Pons (tissue), 1 donor: ENCODE measurements around the gene AGBL1.
"Not testable (repeated sequence)": the region's sequence is repeated elsewhere in the genome, so short reads cannot be mapped to it uniquely, and the experiment has no call there.

Experiments
- DNase-seq: peaks from one replicate; pipeline ENCODE4 v3.0.0-alpha.2; 2016; ENCODE audit warnings: low spot score

Gene AGBL1

DNA sequence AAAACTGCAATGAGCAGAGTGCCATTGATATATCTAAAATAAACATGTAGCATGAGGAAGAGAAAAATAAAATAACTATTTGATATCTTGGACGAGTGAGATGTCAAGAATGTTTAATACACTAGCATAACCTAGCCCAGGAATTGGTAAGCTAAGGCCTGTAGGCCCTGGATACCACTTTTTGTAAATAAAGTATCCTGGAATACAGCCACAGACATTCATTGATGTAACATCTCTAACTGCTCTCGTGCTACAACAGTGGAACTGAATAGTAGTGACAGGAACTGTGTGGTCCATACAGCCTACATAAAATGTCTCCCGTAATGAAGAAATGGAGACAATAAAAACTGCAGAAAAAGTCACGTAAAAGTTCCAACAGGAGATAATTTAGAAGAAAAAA lies 869.0 kb downstream of the AGBL1 start:
- DNase-seq: no peak

DNA sequence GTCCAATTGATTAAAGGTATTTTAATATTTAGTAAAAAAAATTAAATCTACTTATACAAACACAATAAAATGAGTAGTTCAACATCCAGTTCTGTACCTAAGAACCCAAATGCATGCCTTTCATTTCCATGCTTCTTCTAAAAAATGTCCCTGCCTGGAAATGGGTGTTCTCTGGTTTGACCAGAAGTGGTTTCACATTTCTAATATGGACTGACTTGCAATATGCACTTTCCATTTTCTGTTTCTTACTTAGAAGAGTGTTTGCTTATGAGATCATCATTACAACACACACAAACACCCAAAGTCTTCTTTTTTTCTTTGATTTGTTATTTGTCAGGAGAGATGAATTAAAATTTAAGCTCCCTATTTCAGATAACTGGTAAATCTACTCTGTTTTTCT lies 879.6 kb downstream of the AGBL1 start:
- DNase-seq: no peak

DNA sequence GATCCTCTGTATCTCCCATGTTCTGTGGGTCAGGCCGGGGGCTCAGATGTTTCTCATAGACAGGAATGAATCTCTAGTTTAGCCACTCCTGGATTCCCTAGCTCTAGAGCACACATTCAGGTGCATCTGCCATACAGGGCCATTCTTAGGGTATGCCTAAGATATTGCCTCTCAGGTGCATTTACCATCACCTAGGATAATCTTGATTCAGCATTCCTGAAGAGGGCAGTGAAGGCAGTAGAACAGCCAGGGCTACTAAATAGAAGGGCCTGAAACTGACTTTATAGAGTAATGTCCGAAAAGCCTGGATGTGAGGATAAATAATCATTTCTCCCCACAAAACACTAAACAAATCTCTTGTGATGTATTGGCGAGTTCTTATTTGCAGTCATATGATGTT lies 882.0 kb downstream of the AGBL1 start:
- no peak for DNase-seq

DNA sequence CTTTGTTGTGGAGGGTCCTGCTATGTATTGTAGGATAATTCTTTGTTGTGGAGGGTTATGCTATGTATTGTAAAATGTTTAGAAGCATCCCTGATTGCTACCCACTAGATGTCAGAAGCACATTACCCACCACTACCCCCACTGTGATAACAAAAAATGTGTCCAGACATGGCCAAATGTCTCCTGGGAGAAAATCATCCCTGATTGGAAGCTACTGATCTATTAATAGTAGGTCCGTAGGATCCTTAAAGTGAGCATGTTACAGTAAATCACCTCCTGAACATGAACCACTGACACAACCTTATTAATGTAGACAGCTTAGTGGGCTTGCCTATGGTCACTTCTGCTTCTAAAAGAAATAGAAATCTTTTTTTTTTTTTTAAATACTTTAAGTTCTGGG lies 884.6 kb downstream of the AGBL1 start:
- DNase-seq: no peak

DNA sequence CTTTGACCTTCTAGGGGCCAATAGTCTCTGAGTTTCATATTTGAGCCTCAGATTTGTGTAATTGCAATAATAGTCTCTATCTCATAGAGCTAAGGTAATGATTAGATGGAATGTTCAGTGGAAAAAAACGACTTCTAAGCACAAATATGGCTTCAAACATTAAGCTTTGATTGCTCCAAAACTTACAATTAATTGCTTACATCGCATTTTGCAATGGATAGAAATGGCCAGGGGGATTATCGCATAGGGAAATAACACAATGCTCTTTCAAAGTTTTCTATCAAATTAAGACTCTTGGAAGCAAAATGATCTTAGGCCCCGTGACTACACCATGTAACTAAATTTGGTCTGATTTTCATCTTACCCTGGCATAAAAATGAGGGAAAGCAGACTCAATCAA lies 888.6 kb downstream of the AGBL1 start:
- DNase-seq: no peak

DNA sequence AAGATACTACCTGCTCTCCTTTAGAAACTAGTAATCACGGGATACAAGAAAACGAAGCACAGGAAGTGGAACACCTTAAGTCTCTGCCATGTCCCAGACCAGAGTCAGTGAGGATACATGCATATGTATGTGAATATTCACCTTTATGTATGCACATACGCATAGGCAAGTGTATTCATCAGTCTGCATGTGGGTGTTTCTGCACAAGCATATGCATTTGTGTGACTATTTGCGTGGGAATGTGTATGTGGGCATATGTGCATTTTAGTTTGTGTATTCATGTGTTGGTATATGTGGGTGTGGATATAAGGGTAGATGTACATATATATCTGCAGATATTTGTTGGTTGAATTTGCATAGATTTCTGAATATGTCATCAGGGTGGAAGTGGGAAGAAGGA lies 889.7 kb downstream of the AGBL1 start:
- DNase-seq: no peak

DNA sequence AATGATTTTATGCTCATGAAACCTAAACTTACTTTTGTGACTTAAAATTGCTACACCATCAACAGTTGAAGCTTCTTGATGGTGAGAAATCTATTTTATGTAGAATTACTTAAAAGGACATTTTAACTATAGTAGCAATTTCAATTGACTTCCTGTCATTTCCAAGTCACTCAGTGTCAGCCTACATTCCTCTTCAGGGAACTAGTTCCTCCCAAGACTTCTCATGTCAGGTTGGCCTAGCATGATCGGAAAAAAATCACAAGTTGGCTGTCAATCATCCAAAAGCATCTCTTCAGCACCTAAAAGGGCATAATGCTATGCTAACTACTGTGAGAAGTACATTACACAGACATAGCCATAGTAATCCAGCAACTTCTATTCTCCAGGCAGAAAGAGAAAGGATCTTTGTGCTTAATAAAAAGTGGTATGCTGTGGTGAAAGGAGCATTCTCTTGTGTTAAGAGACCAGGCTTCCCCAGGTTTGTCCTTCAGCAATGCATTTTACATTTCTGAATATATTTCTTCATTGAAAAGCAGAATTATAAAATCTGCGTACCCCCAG lies 893.7 kb downstream of the AGBL1 start:
- no peak for DNase-seq

DNA sequence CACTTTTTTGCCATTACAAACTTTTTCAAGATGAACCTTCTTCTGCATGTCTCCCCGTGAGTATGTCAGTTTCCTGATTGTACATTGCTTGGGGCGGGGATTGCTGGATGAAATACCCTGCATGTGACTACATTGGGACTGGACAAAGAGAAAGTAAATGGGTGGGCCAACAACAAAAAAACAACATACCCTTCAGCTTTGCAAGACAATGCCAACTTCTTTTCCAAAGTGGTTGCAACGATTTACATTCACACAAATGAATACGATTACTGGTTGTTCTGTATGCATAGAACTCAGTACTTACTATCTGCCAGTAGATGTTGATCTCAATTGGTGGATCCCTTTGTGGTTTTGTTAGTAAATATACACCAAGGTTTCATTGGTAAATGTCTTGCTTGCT lies 908.4 kb downstream of the AGBL1 start:
- no peak for DNase-seq

DNA sequence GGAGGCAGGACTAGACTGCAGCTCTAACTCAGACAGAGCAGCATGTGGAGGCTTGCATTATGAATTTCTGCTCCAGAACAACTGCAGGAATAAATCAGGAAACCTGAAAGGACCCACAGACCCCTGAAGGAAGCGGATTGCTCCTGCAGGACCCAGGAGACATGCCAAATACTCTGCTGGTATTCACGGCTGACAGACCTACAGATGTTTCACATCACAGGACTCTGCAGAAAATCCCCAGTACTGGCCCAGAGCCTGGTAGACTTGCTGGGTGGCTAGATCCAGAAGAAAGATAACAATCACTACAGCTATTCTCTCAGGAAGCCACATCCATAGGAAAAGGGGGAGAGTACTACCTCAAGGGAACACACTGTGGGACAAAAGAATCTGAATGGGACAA lies 942.1 kb downstream of the AGBL1 start:
- no peak for DNase-seq

DNA sequence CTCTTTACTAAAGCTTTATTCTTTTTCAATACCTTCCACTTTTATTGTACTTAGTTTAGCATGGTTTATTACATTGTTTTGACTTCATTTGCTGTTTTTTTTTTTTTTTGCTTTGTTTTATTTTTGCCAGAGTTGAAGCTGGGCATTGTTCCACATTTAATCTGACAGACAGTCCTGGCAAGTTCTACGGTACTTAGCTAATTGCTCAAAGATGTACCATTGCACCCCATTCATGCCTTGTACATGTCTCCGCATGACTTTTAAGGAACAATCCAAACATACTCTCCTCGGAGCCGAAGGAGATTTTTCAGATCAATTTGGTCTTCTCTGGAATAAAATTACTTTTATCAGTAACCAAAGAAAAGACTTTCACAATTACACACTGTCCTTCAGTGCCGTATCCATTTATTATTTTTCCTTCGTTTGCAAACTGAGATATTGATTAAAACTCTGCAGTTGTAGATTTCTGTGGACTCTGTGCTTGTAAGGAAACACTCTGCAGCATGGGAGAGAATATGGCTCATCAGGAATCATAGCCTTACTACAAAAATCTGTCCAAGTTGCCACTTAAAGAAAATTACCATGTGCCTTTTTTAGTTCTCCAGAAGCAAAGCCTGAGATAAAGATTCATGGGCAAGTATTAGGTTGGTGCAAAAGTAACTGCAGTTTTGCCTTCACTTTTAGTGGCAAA lies 952.0 kb downstream of the AGBL1 start:
- DNase-seq: peak; percentile 8

DNA sequence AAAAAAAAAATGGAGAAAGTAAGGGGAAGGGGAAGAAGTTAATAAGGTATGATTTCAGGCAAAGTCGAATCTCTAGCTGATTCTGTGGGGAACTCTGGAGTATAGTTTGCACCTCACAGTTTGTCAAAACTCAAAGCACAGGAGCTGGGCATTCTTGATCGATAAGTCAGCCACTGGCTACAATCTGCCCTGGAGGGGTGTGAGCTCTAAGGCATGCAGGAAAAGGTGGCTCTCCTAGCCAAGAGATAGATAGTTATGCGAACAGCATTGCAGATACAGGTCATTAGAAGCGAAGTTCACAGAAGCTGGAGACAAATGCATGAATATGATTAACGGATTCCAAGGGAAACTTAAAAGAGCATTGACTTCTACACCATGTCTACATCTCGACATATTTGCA lies 952.6 kb downstream of the AGBL1 start:
- DNase-seq: no peak

DNA sequence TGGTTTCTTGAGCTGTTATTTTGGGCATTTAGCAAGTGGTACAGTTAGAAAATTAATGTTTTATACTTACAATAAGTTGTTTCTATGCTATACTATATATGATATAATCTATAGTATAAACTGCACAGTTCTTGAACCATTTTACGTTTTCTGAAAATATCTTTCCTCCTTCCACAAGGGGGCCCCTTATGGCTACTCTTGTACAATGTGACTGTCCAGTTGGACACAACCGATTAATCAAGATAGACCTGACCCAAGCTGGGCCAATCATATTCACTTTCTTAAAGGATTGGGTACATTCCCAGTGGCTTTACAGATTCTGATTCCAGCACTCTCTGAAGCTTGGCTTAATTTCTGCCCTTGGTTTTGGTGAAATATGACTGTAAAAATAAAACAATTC lies 953.4 kb downstream of the AGBL1 start:
- peak; percentile 34 for DNase-seq

DNA sequence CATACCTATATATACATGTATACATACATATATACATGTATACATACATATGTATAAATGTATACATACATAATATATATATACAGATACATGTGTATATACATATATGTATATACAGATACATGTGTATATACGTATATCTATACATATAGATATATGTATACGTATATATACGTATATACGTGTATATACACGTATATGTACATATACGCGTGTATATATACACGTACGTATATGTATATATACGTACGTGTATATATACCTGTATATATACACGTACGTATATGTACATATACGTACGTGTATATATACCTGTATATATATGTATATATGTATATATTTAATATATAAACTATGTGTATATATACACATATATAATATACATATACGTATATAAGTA lies 955.2 kb downstream of the AGBL1 start:
- DNase-seq: no peak

DNA sequence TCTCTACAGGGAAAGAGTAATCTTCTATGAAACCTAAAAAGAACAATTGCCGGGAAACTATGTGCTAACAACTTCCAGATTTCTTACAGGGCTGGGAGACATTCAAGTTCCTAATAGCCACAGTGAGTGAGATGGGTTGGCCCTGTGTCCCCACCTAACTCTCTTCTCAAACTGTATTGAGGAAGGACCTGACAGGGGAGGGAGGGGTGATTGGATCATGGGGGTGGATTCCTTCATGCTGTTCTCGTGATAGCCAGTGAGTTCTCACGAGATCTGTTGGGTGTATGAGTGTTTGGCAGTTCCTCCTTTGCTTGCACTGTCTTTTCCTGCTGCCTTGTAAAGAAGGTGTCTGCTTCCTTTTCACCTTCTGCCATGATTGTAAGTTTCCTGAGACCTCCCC lies 958.7 kb downstream of the AGBL1 start:
- DNase-seq: no peak

DNA sequence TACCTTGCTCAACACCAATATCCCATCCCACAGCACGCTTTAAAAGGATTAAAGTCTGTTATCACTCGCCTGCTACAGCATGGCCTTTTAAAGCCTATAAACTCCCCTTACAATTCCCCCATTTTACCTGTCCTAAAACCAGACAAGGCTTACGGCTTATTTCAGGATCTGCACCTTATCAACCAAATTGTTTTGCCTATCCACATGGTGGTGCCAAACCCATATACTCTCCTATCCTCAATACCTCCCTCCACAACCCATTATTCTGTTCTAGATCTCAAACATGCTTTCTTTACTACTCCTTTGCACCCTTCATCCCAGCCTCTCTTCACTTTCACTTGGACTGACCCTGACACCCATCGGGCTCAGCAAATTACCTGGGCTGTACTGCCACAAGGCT lies 962.9 kb downstream of the AGBL1 start:
- not testable (repeated sequence) for DNase-seq

DNA sequence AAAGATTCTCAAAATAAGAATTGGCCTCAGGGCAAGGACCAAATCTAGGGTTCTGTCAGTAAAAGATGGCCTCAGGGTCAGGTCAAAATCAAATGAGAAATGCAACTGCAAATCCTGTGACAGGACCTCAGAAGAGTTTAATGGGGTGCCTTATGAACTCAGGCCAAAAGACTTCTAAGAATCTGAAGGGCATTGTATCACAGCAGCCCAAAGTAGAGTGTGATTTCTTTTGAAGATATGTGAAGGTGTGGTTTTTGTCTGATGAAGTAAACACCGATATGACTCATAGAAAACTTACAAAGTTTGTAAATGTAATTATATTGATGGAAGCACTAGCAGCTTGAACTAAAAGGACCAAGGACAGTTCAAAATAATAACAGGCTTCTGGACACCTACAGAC lies 966.1 kb downstream of the AGBL1 start:
- no peak for DNase-seq

DNA sequence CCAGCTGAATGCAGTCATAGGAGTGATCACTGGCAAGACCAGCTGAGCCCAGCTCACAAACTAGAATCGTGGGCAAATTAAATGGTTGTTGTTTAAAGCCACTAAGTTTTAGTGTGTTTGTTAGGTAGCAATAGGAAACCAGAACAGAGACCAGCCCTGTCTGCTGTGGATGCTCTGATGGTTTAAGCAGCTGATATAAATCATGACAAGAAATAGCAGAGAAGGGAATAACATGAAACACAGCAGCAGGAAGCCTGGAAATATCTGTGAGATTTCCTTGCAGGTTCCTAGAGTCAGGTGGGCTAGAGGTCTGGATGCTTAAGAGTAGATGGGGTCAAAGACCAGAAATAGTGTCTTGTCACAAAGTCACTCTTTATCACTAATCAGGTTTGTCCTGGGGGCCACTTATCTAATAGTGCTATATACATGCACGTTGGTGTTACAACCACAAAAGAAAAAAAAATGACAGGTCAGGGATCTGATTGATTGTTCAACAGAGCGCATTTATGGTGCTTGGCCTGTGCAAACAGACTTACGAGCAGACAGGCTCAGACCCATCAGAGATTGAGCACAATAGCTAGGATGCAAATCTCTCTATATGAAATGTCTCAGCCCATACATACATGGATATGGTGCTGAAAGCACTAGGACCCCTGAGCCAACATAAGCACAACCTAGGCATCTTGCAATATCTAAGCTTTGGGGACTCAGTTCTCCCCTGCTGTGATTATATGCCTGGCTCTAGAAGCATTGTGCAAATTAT lies 967.7 kb downstream of the AGBL1 start:
- no peak for DNase-seq
